Endometrium (tissue), 2 donors: Measurements from ENCODE around the gene ETV3.

Source experiments
- FAIRE-seq: peaks from 2 replicates; lab custom pipeline; 2012; peaks lifted over from hg19 to GRCh38; lab: Jason Lieb, UNC
- donor health status: control.
- donor health status: control.

Gene ETV3

GRCh38 chr1:157161901-157162300, 23.7 kb upstream of the ETV3 start:
- no peak for FAIRE-seq

- FAIRE-seq = no peak
Measured at GRCh38 chr1:157158967-157159366, 20.8 kb upstream of the ETV3 start.

- no peak for FAIRE-seq
Measured at GRCh38 chr1:157157501-157158190, 19.5 kb upstream of the ETV3 start.

- no peak for FAIRE-seq
Measured at GRCh38 chr1:157156058-157156541, 17.9 kb upstream of the ETV3 start.

GRCh38 chr1:157155658-157156057, 17.5 kb upstream of the ETV3 start:
- no peak for FAIRE-seq

- FAIRE-seq = no peak
Measured at GRCh38 chr1:157154940-157155514, 16.8 kb upstream of the ETV3 start.

GRCh38 chr1:157154291-157154690, 16.1 kb upstream of the ETV3 start:
- no peak for FAIRE-seq

- FAIRE-seq = no peak
Measured at GRCh38 chr1:157153746-157154145, 15.6 kb upstream of the ETV3 start.

- FAIRE-seq = no peak
Measured at GRCh38 chr1:157152510-157152909, 14.3 kb upstream of the ETV3 start.

- FAIRE-seq = no peak
Measured at GRCh38 chr1:157151506-157151905, 13.3 kb upstream of the ETV3 start.

GRCh38 chr1:157151073-157151472, 12.9 kb upstream of the ETV3 start:
- no peak for FAIRE-seq

- no peak for FAIRE-seq
Measured at GRCh38 chr1:157150631-157151030, 12.4 kb upstream of the ETV3 start.

- no peak for FAIRE-seq
Measured at GRCh38 chr1:157147906-157148700, 9.9 kb upstream of the ETV3 start.

- FAIRE-seq = no peak
Measured at GRCh38 chr1:157147037-157147436, 8.8 kb upstream of the ETV3 start.

GRCh38 chr1:157146244-157146643, 8.0 kb upstream of the ETV3 start:
- FAIRE-seq = no peak

GRCh38 chr1:157145076-157145475, 6.9 kb upstream of the ETV3 start:
- FAIRE-seq = no peak

- no peak for FAIRE-seq
Measured at GRCh38 chr1:157144509-157144908, 6.3 kb upstream of the ETV3 start.

GRCh38 chr1:157142765-157143423, 4.7 kb upstream of the ETV3 start:
- FAIRE-seq = no peak

GRCh38 chr1:157142201-157142600, 4.0 kb upstream of the ETV3 start:
- no peak for FAIRE-seq

- FAIRE-seq = no peak
Measured at GRCh38 chr1:157141212-157141855, 3.1 kb upstream of the ETV3 start.

- FAIRE-seq = no peak
Measured at GRCh38 chr1:157140063-157140588, 1.9 kb upstream of the ETV3 start.
